VCaP (cell line): ENCODE data around the gene SULF2.

Source experiments
- H3K27ac ChIP-seq: fragments of 450-650 bp; 2 replicates; pipeline ENCODE4 v1.5.1; 2017
- CTCF ChIP-seq: fragments of 450-650 bp; conservative IDR thresholded peaks from 2 replicates; pipeline ENCODE4 v1.5.1; 2017; ENCODE audit warnings: mild to moderate bottlenecking, moderate library complexity

The SULF2 gene

GRCh38 chr20:47751449-47751848 lies 33.8 kb downstream of the SULF2 start:
- no peak overlapping the region for H3K27ac ChIP-seq
- no peak for TF ChIP-seq CTCF

GRCh38 chr20:47749339-47749738 lies 35.9 kb downstream of the SULF2 start:
- no peak overlapping the region for H3K27ac ChIP-seq
- TF ChIP-seq CTCF, result no peak

GRCh38 chr20:47748823-47749222 lies 36.5 kb downstream of the SULF2 start:
- H3K27ac ChIP-seq, result no peak overlapping the region

GRCh38 chr20:47748069-47748468 lies 37.2 kb downstream of the SULF2 start:
- H3K27ac ChIP-seq, result no peak overlapping the region
- TF ChIP-seq CTCF, result no peak

More at GRCh38 chr20:47748823-47749222, 36.5 kb downstream of the SULF2 start:
- TF ChIP-seq CTCF, result no peak

GRCh38 chr20:47747669-47748031 lies 37.6 kb downstream of the SULF2 start:
- no peak for TF ChIP-seq CTCF

GRCh38 chr20:47744803-47745202 lies 40.5 kb downstream of the SULF2 start:
- H3K27ac ChIP-seq, result no peak overlapping the region
- TF ChIP-seq CTCF, result no peak

More at GRCh38 chr20:47747669-47748031, 37.6 kb downstream of the SULF2 start:
- no peak overlapping the region for H3K27ac ChIP-seq

GRCh38 chr20:47743671-47744070 lies 41.6 kb downstream of the SULF2 start:
- no peak for TF ChIP-seq CTCF
- no peak overlapping the region for H3K27ac ChIP-seq
